Measurements from ENCODE around the gene ABHD14A.

Gene ABHD14A

DNA sequence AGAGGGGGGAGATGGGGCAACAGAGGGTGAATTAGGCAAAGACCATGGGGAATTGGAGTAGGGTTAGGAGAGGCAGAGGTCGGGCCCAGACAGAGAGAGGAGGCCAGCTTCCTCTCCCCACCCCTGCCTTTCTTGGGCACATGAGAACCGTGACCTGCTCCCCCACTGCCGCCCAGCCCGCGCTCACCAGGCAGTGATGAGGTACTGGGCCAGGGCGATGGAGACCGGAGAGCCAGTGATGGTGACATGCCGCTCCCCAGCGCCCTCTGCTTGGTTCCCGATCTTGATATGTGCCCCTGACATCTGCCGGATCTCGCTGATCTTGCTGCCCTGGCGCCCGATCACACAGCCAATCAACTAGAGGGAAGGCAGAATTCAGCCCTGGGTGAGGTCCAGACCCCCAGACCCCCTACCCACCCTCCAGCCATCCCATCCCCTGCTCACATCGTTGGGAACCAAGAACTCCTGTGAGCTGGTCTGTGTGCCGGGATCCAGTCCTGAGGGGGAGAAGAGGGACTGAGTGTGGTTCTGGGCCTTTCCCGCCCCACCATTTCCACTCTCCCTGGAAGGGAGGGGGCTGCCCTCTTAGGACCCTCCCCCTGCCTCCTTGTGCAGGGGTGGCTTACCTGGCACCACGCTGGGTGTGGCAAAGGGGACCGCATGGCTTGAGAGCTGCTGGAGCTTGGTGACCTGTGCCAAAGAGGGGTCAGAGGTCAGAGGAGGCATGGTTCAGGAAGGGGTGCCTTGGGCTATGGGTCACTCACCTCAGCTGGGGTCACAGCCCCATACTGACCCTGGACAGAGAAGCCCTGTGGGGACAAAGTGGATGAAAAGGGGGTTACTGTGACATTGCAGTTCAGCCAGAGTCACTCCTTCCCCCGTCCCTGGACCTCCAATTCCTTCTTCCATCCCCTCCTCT lies 16.0 kb upstream of the ABHD14A start:
- no peak for DNase-seq

DNA sequence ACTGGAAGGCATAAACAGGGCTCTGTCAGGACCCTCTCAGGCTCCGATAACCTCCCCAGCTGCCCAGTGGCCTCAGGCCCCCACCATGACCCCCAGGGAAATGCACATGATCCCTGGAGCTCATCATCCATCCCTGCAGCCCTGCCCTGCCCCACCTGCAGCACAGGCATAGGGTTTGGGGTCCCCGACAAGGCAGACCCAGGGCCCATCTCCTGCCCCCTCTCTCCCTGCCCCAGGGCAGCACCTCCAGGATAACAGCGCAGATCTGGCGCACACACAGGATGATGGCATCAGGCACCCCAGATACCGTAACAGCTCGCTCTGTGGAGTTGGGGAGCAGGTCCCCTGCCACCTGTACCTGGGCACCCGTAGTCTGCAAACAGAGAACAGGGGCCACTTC lies 15.2 kb upstream of the ABHD14A start:
- no peak for DNase-seq

GRCh38 chr3:51960386-51960785 lies 14.5 kb upstream of the ABHD14A start:
- DNase-seq: no peak

GRCh38 chr3:51961011-51961410 lies 13.9 kb upstream of the ABHD14A start:
- no peak for DNase-seq

DNA sequence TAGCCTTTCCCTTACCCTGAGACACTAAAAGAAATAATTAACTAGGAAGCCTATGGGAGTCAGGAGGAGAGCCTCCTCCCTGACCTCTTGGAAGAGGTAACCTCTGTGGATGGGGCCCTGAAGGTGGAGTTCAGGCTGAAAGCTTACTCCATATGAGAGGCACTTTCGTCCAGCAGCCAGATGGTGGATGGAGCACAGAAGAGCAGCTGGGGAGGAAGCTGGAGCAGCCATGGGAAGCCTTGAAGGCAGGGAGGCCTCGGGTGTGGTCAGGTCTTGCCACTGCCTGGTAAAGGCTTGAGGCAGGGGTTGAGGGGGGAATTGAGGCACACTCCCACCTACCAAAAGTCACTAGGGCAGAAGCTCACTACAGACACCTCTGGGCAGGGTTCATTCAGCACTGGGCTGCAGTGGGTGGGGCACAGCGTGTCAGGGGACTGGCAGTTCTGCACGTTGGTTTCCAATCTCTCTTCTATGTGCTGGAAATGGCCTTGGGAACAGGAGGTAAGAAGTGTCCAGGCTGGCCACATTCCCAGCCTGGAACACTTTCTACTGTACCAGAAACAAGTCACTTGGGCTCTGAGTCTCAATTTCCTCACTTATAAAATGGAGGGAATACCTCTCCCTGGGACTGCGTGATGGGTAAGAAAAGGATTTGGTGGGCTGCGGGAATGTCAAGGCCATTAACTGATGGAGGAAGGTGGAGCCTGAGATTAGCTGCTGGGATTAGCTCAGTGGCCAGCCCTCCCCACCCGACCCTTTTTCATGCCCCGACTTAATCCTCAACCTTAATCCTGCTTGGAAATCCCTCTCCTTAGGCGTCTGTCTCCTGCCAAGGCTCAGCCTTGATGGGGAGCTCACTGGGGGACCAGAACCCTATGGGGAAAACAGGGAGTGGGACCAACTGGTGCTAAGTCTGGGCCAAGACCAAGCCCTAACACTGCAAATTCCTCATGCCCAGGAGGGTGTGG lies 13.0 kb upstream of the ABHD14A start:
- no peak for DNase-seq

GRCh38 chr3:51962854-51963530 lies 11.9 kb upstream of the ABHD14A start:
- no peak for DNase-seq

- no peak for DNase-seq
Observed at GRCh38 chr3:51963951-51964451, 10.9 kb upstream of the ABHD14A start.

- DNase-seq: no peak
Observed at GRCh38 chr3:51964521-51964920, 10.3 kb upstream of the ABHD14A start.

DNA sequence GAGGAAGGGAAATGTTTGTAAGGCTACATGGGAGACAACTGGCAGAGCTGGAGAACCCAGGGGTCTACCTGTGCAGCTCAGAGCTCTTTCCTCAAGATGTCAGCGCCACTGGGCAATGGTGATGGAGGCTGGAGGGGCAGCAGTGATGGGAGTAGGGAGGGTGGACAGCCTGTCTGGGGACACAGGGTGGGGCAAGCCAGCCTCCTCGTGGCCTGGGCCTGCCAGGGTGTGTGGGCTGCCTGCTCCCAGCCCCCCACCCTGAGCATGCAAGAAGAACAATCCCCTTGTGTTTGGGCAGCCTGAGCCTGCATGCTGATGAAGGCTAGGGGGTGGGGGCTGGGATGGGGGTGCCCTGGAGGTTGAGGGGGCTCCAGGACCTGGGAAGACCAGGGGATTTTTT lies 8.8 kb upstream of the ABHD14A start:
- no peak for DNase-seq

DNA sequence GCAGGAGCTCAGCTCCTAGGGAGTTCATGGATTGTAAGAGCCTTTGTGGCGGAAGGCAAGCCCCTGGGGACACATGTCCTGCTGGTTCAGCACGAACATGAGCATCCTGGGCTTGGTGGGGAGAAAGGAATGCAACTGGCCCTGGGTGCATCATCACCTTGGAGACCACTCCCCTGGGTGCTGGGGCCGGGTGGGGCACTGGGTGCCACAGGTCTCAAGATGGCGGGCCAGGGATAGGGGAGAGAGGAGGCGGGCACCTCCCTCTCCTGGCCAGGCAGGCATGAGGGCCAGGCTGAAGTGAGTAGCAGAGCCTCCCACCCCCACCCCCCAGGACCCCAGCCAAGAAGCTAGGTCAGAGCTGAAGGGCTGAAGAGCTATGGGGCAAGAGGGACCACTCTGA lies 8.4 kb upstream of the ABHD14A start:
- DNase-seq: no peak

DNA sequence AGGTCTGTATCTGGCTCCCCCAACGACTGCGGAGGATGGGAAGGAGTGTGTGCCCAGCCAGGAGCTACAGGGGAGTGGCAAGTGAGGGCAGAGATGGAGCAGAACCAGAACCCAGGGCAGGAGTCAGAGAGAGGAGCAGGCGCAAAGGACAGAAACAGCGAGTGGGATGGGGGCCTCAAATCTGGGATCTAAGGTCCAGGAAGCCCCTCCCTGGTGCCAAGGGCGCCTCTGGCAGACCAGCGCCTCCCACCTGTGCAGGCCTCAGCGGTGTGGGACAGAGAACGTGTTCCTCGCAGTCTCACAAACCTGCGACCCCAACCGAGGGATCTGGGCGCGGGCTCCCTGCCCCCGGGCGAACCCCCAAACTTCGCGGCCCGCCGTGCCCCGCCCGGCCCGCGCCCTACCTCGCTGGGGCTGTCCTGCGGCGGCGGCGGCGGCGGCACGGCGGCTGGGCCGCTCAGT lies 7.9 kb upstream of the ABHD14A start:
- no peak for DNase-seq

GRCh38 chr3:51967384-51968169 lies 7.3 kb upstream of the ABHD14A start, which contains the start of gene PCBP4:
Gene PCBP4 (minus strand): TSS chr3:51967454. CDS start chr3:51961240, 6,214 bp downstream.
- DNase-seq: peak in 1 of 4 experiments; percentile 41

GRCh38 chr3:51968170-51968775 lies 6.6 kb upstream of the ABHD14A start:
- no peak for DNase-seq

DNA sequence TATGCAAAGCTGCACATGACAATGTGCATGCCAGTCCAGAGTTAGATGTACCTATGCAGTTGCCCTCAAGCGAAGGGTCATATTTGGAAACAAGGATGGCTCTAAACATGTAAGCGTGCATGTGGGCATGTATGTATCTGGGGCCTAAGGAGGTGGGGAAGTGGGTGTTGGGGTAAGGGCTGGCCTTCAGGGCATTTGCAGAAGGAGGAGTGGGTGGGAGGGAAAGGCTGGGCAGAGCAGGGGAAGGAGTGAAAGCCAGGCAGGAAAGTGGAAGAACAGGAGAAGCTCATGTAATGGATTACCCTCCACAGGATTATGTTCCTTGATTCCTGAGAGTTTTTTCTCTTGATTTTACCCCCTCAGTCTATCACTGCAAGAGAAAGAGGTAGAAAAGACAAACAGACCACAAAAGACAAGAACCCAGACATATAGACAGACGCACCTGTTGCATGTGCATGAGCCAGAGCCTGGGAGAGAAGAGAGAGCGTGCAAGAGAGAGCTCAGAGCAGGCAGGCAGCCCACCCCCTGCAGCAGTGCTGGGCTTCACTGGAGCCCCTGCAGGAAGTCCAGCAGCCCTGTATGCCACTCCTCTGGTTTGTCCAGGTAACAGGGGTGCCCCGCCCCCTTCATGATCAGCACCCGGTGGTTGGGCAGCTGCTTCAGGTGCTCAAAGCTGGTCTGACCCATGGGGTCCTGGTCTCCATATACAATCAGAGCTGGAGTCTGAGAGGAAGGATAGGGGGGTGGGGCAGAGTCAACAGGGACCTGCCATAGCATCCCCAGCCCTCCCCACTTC lies 5.8 kb upstream of the ABHD14A start:
- no peak for DNase-seq

DNA sequence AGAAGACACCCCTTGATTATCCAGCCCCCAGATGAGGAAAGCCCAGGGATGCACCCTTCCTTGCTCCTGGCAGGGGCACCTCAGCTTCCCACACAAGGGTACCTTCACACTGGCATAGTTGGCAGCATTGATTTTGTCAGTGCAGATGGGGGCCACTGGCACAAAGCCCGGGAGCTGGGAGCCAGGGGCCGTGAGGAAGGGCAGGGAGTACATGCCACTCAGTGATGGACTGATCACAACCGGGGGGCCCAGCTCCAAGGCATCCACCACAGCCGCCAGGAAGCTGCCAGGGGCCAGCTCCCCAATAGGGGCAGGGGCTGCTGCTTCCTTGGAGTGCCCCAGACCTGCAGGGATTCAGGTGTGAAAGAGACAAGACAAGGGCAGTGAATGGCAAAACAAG lies 5.0 kb upstream of the ABHD14A start:
- no peak for DNase-seq

DNA sequence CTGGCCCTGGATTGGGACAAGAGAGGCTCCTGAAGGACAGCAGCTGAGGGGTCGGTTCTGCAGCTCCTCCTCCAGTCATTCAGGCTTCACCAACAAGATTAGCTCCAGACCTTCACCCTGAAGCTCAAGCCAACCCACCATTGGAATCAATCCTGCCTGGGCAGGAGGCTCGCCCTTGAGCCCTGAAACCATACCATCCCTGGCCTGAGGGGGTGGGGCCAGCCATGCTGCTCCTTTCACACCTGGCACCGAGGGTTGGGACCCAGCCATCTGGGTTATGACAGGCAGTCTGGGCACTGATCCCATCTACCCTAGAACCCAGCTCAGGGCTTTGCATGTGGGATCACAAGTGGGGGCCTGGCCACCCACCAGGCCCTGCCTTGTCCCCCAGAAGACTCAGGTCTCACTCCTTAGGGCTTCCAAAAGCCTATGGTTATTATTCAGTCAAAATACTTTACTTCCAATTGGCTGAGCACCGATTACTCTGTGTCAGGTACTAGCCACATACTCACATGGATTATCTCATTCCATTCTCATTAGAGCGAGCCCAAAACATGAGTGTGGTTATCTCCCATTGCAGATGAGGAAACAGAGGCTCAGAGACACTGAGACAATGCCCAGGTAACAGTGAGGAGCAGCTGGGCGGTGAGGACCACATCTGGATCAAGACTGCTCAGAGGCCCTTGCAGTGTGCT lies 4.1 kb upstream of the ABHD14A start:
- DNase-seq: no peak

DNA sequence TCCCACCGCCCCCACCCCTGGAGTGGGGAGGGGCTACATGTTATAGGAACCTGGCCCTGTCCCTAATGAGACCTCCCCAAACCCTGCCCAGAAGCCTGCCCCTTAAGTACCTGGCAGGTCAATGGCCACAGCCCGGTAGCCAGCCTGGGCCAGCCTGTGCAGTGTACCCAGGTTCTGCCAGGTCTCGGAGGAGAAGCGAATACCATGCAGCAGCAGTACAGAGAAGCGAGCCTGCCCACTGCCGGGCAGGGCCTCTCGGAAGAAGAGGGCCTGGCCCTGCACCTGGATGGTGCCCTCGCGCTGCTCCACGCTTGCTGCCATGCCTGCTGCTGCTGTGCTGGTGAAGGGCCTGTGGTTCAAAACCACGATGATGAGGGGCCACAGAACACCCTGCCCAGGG lies 3.5 kb upstream of the ABHD14A start:
- no peak for DNase-seq

- peak in 1 of 4 experiments; percentile 12 for DNase-seq
Observed at GRCh38 chr3:51974277-51974962, 444 bp upstream of the ABHD14A start.

Measured in activated naive CD4-positive, alpha-beta T cell (primary cell).